NCI-H526 (cell line): Measurements from ENCODE around the gene SDHAF3.
"Not testable (repeated sequence)": the region's sequence is repeated elsewhere in the genome, so short reads cannot be mapped to it uniquely, and the experiment has no call there.

Experiments
- DNase-seq, 2 experiments: peaks; one replicate each; lab custom pipeline; 2025; lab: John Stamatoyannopoulos, UW

The SDHAF3 gene

GRCh38 chr7:97123115-97123514, 5.6 kb downstream of the SDHAF3 start:
- not testable (repeated sequence) for DNase-seq

GRCh38 chr7:97126483-97127171, 9.1 kb downstream of the SDHAF3 start:
- no peak for DNase-seq

GRCh38 chr7:97128736-97129135, 11.2 kb downstream of the SDHAF3 start:
- no peak for DNase-seq

GRCh38 chr7:97130417-97131139, 13.1 kb downstream of the SDHAF3 start:
- DNase-seq, result no peak

GRCh38 chr7:97133159-97133558, 15.7 kb downstream of the SDHAF3 start:
- no peak for DNase-seq

- DNase-seq, result no peak
These were observed 21.3 kb downstream of the SDHAF3 start for GRCh38 chr7:97138830-97139229.

- DNase-seq, result peak; percentile 22 to 66
These were observed 27.6 kb downstream of the SDHAF3 start for GRCh38 chr7:97145068-97145467.

GRCh38 chr7:97149843-97150242, 32.3 kb downstream of the SDHAF3 start:
- no peak for DNase-seq

- no peak for DNase-seq
These were observed 38.5 kb downstream of the SDHAF3 start for GRCh38 chr7:97155897-97156418.

- not testable (repeated sequence) for DNase-seq
These were observed 42.5 kb downstream of the SDHAF3 start for GRCh38 chr7:97159984-97160383.

- not testable (repeated sequence) for DNase-seq
These were observed 44.1 kb downstream of the SDHAF3 start for GRCh38 chr7:97161609-97162008.

GRCh38 chr7:97166308-97166707, 48.8 kb downstream of the SDHAF3 start:
- no peak for DNase-seq

- no peak for DNase-seq
These were observed 49.7 kb downstream of the SDHAF3 start for GRCh38 chr7:97167176-97167575.

GRCh38 chr7:97167749-97168148, 50.3 kb downstream of the SDHAF3 start:
- DNase-seq, result peak in 1 of 2 experiments; percentile 7

GRCh38 chr7:97174303-97174702, 56.8 kb downstream of the SDHAF3 start:
- DNase-seq, result no peak

GRCh38 chr7:97179454-97180104, 62.1 kb downstream of the SDHAF3 start:
- DNase-seq, result peak; percentile 75 to 78

GRCh38 chr7:97187067-97187466, 69.6 kb downstream of the SDHAF3 start:
- peak; percentile 34 to 44 for DNase-seq

GRCh38 chr7:97196174-97196573, 78.7 kb downstream of the SDHAF3 start:
- not testable (repeated sequence) for DNase-seq

GRCh38 chr7:97198596-97198995, 81.1 kb downstream of the SDHAF3 start:
- no peak for DNase-seq

GRCh38 chr7:97200018-97200417, 82.5 kb downstream of the SDHAF3 start:
- DNase-seq, result no peak

- no peak for DNase-seq
These were observed 86.5 kb downstream of the SDHAF3 start for GRCh38 chr7:97203957-97204356.

- no peak for DNase-seq
These were observed 87.3 kb downstream of the SDHAF3 start for GRCh38 chr7:97204821-97205220.

GRCh38 chr7:97215556-97215955, 98.1 kb downstream of the SDHAF3 start:
- peak in 1 of 2 experiments; percentile 6 for DNase-seq
